PC-3 (cell line): ENCODE data around the gene TMEM98.

ENCODE experiments used
- EZH2 ChIP-seq: fragments of 300-600 bp; sonication (generic); IDR thresholded peaks from one replicate; pipeline ENCODE4 v1.6.1; 2017; ENCODE audit warnings: antibody characterized with exemption, mild to moderate bottlenecking, low read length; ENCODE audit not compliant: unreplicated experiment
- EZH2phosphoT487 ChIP-seq: fragments of 300-600 bp; sonication (generic); IDR thresholded peaks from 2 replicates; pipeline ENCODE4 v1.6.1; 2018; ENCODE audit warnings: mild to moderate bottlenecking, antibody characterized with exemption, low read length, borderline replicate concordance
- TF ChIP-seq, protein P1 (sequence below): fragments of 300-600 bp; sonication (generic); conservative IDR thresholded peaks from 2 replicates; pipeline ENCODE4 v1.5.1; 2017; ENCODE audit warnings: antibody characterized with exemption, low read depth, mild to moderate bottlenecking, low read length

DNA sequence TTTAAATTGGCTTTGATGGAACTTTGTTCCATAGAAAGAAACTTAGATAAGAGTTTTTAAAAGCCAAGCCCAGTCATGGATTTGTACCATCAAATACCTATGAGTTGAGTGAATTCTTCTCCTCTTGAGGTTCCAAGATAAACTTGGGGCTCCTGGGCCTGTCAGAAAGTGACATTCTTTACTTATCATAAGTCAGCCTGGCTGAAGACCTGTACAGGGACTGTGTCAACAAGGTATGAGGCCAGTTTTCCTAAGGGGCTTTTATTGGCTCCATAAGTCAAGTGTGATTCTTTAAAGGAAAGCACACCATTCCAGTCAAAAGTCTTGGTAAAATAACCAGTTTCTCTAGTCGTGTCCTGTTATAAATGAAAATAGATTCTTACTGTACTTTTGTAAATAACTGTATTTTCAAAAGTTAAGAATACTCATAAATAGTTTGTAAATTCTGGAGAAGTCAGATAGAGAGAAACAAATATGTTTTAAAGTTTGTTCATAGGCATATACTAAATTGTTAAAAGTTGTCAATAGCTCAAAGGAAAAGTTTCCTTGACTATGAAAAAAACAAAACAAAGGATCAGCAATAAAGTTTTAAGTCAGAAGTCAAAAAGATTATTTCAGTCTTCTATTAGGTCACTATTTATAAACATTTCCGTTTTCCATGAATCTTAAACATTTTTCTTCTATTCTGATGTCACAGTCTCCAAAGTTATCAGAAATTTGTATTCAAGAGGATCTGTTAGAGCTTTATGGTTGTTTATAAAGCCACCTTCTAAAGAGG is 28.5 kb upstream of the TMEM98 start:
- TF ChIP-seq EZH2 (no peak), EZH2phosphoT487 (no peak)
- TF ChIP-seq, protein P1, sequence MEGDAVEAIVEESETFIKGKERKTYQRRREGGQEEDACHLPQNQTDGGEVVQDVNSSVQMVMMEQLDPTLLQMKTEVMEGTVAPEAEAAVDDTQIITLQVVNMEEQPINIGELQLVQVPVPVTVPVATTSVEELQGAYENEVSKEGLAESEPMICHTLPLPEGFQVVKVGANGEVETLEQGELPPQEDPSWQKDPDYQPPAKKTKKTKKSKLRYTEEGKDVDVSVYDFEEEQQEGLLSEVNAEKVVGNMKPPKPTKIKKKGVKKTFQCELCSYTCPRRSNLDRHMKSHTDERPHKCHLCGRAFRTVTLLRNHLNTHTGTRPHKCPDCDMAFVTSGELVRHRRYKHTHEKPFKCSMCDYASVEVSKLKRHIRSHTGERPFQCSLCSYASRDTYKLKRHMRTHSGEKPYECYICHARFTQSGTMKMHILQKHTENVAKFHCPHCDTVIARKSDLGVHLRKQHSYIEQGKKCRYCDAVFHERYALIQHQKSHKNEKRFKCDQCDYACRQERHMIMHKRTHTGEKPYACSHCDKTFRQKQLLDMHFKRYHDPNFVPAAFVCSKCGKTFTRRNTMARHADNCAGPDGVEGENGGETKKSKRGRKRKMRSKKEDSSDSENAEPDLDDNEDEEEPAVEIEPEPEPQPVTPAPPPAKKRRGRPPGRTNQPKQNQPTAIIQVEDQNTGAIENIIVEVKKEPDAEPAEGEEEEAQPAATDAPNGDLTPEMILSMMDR = no peak
